GM23248 (cell line): Measurements from ENCODE around the gene MECR.

ENCODE experiments used
- EZH2 ChIP-seq: fragments of 200-600 bp; sonication (generic); IDR thresholded peaks from 2 replicates; pipeline ENCODE4 v1.6.1; 2018; ENCODE audit warnings: antibody characterized with exemption, mild to moderate bottlenecking; ENCODE audit not compliant: insufficient read depth, poor library complexity, severe bottlenecking
- EZH2phosphoT487 ChIP-seq: fragments of 200-600 bp; sonication (generic); IDR thresholded peaks from 2 replicates; pipeline ENCODE4 v1.6.1; 2018; ENCODE audit warnings: antibody characterized with exemption, moderate library complexity, mild to moderate bottlenecking, low read depth; ENCODE audit not compliant: insufficient read depth

- TF ChIP-seq EZH2: no peak
- TF ChIP-seq EZH2phosphoT487: no peak
These were observed 556 bp downstream of the MECR start for GRCh38 chr1:29230204-29230552.
